ENCODE data around the gene FAM89A. TPM values are rescaled to one million over a fixed set of nuclear protein-coding genes. Genes with fewer than 3 reads are reported as not detected.

The FAM89A gene
- total and polyA plus RNA-seq, 2 of the 13 experiments (the other 11 are each of a cell fraction or from before 2014, with no cell fraction given), result 0.35 to 0.44 TPM

DNA sequence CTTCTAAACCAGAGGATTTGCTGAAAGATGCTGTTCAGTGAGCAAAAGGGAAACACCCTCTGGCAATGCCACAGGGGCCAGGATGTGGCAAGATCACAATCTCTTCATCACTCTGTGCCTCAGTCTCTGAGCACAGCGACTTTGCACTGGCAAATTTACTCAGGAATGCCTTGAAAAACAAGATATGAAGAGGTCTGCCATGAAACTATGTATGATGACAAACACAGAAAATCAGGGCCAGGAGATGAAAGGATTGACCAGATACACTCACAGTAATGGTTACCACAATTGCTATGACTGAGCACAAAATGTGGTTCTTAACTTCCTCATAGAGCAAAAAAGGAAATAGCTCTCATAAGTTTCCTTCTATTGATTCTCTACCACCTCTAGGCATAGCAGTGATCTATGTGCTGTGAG, 67.2 kb downstream of the FAM89A start (continued):
- TF ChIP-seq, protein P1, sequence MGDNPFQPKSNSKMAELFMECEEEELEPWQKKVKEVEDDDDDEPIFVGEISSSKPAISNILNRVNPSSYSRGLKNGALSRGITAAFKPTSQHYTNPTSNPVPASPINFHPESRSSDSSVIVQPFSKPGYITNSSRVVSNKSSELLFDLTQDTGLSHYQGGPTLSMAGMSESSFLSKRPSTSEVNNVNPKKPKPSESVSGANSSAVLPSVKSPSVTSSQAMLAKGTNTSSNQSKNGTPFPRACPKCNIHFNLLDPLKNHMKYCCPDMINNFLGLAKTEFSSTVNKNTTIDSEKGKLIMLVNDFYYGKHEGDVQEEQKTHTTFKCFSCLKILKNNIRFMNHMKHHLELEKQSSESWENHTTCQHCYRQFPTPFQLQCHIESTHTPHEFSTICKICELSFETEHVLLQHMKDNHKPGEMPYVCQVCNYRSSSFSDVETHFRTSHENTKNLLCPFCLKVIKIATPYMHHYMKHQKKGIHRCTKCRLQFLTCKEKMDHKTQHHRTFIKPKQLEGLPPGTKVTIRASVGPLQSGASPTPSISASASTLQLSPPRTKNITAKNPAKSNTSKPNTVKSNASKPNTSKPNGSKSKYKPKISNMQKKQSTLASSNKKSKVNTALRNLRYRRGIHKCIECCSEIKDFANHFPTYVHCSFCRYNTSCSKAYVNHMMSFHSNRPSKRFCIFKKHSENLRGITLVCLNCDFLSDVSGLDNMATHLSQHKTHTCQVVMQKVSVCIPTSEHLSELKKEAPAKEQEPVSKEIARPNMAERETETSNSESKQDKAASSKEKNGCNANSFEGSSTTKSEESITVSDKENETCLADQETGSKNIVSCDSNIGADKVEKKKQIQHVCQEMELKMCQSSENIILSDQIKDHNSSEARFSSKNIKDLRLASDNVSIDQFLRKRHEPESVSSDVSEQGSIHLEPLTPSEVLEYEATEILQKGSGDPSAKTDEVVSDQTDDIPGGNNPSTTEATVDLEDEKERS (CRISPR knock-in tag; IDR thresholded peaks at IDR 0.05), result no peak
- TF ChIP-seq ZNF552 (CRISPR knock-in tag; IDR thresholded peaks at IDR 0.05; ENCODE audit: borderline replicate concordance) (no peak), NFATC3 (CRISPR knock-in tag; IDR thresholded peaks at IDR 0.05) (no peak)

DNA sequence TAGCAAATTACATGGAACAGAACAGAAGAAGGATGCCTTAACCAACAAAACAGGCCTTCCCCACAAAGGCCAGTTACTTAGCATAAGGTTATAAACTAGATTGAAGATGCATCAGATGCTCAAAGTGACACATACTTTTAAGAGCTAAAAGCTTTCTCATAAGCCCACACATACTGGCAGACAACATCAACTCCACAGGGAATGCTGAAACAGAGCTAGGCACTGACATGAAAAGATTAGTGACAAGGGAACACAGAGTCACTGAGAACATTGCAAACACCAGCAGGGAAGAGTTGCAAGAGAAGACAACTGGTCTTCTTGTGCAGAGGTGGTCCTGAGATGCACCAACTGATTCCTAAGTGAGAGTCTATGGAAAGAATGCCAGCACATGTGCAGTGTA, 68.3 kb downstream of the FAM89A start:
- no peak overlapping the region for H3K4me3 ChIP-seq (replicated peaks in 1 of 3; ENCODE audit: insufficient read depth in 1 of 3, low read depth in 2 of 3, low read length in 3 of 3)
- H3K27ac ChIP-seq (ENCODE audit: extremely low read length, insufficient read depth, low read length), result no peak overlapping the region
- FAIRE-seq, result no peak
- CTCF ChIA-PET (ENCODE audit: low intra/inter-chr PET ratio, low total read pairs), result no interaction called here
- H3K36me3 ChIP-seq (replicated peaks in 1 of 2; ENCODE audit: control insufficient read depth in 1 of 2, insufficient read depth in 2 of 2, low read length in 2 of 2), result peaks cover 0 to 1% of the 10 kb centered on the region in 2 experiments; a peak in 1 of 5 replicates
- intact Hi-C loops (cut with micrococcal nuclease; ENCODE audit: unreplicated experiment), result loop anchor here (10.0 kb wide), 1 partner anchor 257 kb away; the partner anchor contains the start of gene AGT
- in situ Hi-C loops (cut with HindIII; ENCODE audit: extremely low pct_ligation_motif_present, low pct_unique_long_range_greater_than_20kb), result no loop called here
- POLR2A ChIA-PET, result no interaction called here
- H4K20me1 ChIP-seq (ENCODE audit: insufficient read depth, low read length), result no peaks in the 10 kb centered on the region
- no peaks in the 10 kb centered on the region for H3K27me3 ChIP-seq (ENCODE audit: control insufficient read depth in 1 of 2, insufficient read depth in 2 of 2, low read length in 2 of 2)
- BruUV-seq (replicated peaks), result no TSS peak
- H3K79me2 ChIP-seq (ENCODE audit: insufficient read depth, low read length), result no peaks in the 10 kb centered on the region
- TF ChIP-seq ARNTL (CRISPR knock-in tag; IDR thresholded peaks at IDR 0.05) (no peak), ZNF558 (CRISPR knock-in tag; IDR thresholded peaks at IDR 0.05; ENCODE audit: borderline replicate concordance) (no peak), HIVEP1 (CRISPR knock-in tag; IDR thresholded peaks at IDR 0.05) (no peak), ATRX (CRISPR knock-in tag; IDR thresholded peaks at IDR 0.05; ENCODE audit: borderline replicate concordance) (no peak), XRCC5 (optimal IDR thresholded peaks at IDR 0.05; ENCODE audit: low read length) (no peak), HNRNPH1 (optimal IDR thresholded peaks at IDR 0.05; ENCODE audit: low read depth, low read length) (no peak), MLLT10 (CRISPR knock-in tag; IDR thresholded peaks at IDR 0.05) (no peak), ZNF431 (CRISPR knock-in tag; IDR thresholded peaks at IDR 0.05; ENCODE audit: borderline replicate concordance, low read depth) (no peak), SMAD1 (CRISPR knock-in tag; IDR thresholded peaks at IDR 0.05; ENCODE audit: borderline replicate concordance, low read depth) (no peak), SMAD9 (CRISPR knock-in tag; IDR thresholded peaks at IDR 0.05) (no peak)
- TF ChIP-seq, protein P2, sequence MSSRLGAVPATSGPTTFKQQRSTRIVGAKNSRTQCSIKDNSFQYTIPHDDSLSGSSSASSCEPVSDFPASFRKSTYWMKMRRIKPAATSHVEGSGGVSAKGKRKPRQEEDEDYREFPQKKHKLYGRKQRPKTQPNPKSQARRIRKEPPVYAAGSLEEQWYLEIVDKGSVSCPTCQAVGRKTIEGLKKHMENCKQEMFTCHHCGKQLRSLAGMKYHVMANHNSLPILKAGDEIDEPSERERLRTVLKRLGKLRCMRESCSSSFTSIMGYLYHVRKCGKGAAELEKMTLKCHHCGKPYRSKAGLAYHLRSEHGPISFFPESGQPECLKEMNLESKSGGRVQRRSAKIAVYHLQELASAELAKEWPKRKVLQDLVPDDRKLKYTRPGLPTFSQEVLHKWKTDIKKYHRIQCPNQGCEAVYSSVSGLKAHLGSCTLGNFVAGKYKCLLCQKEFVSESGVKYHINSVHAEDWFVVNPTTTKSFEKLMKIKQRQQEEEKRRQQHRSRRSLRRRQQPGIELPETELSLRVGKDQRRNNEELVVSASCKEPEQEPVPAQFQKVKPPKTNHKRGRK (CRISPR knock-in tag; IDR thresholded peaks at IDR 0.05), result no peak
- TF ChIP-seq, protein P3, sequence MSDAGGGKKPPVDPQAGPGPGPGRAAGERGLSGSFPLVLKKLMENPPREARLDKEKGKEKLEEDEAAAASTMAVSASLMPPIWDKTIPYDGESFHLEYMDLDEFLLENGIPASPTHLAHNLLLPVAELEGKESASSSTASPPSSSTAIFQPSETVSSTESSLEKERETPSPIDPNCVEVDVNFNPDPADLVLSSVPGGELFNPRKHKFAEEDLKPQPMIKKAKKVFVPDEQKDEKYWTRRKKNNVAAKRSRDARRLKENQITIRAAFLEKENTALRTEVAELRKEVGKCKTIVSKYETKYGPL (CRISPR knock-in tag; IDR thresholded peaks at IDR 0.05), result no peak
- TF ChIP-seq, protein P4, sequence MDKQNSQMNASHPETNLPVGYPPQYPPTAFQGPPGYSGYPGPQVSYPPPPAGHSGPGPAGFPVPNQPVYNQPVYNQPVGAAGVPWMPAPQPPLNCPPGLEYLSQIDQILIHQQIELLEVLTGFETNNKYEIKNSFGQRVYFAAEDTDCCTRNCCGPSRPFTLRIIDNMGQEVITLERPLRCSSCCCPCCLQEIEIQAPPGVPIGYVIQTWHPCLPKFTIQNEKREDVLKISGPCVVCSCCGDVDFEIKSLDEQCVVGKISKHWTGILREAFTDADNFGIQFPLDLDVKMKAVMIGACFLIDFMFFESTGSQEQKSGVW (CRISPR knock-in tag; IDR thresholded peaks at IDR 0.05; ENCODE audit: borderline replicate concordance), result no peak
- H3K4me1 ChIP-seq (ENCODE audit: insufficient read depth, low read length), result peaks cover 23% of the 10 kb centered on the region
- no peak for ATAC-seq
- H2AFZ ChIP-seq (ENCODE audit: low read length), result no peak overlapping the region
- H3K4me2 ChIP-seq (ENCODE audit: low read depth, low read length), result no peak overlapping the region
- DNase-seq (ENCODE audit: low spot score), result no peak
- H3K9me3 ChIP-seq (ENCODE audit: low read length), result no peaks in the 10 kb centered on the region
- H3K9ac ChIP-seq (ENCODE audit: insufficient read depth, low read depth, low read length), result no peak overlapping the region

All from HepG2 (cell line).